Activated CD4-positive, alpha-beta T cell treated with anti-CD3 and anti-CD28 coated beads, Interleukin-2, amount 10 ng/mL, durations not matched to agents 24 days and 14 days (primary cell): ENCODE data around the gene ERICH6. TPM values are rescaled to one million over a fixed set of nuclear protein-coding genes. Genes with fewer than 3 reads are reported as not detected.
"Not testable (repeated sequence)": the region's sequence is repeated elsewhere in the genome, so short reads cannot be mapped to it uniquely, and the experiment has no call there.

Source experiments
- DNase-seq: peaks from one replicate; pipeline ENCODE4 v3.0.0; 2022
- H3K27ac Mint-ChIP-seq: one replicate; pipeline ENCODE4 v1.8.0; 2022; ENCODE audit warnings: mild to moderate bottlenecking, mixed read lengths
- H3K27me3 Mint-ChIP-seq: one replicate; pipeline ENCODE4 v1.8.0; 2022; ENCODE audit warnings: mixed read lengths
- H3K36me3 Mint-ChIP-seq: one replicate; pipeline ENCODE4 v1.8.0; 2022; ENCODE audit warnings: low read depth, mild to moderate bottlenecking, mixed read lengths
- H3K4me1 Mint-ChIP-seq: one replicate; pipeline ENCODE4 v1.8.0; 2021; ENCODE audit warnings: mixed read lengths
- H3K4me3 Mint-ChIP-seq: one replicate; pipeline ENCODE4 v1.8.0; 2022; ENCODE audit warnings: mild to moderate bottlenecking, moderate library complexity, mixed read lengths
- H3K9me3 Mint-ChIP-seq: one replicate; pipeline ENCODE4 v1.8.0; 2021; ENCODE audit warnings: mixed read lengths
- intact Hi-C: fragments of 100-400 bp; cut with micrococcal nuclease; formaldehyde crosslinking; loops from one replicate; pipeline ENCODE4 v1.15.1; 2023
- total RNA-seq: library from RNA; stranded (reverse); gene quantifications from 2 replicates; pipeline ENCODE4 v1.2.3, GENCODE V29; 2022

Gene ERICH6
- total RNA-seq, 1 donor from 2014 or later = not detected

- Mint-ChIP-seq H3K4me3 (peak overlapping the region; percentile 11), H3K27ac (no peak overlapping the region), H3K9me3 (no peaks in the 10 kb centered on the region), H3K27me3 (no peaks in the 10 kb centered on the region), H3K4me1 (peaks cover 21% of the 10 kb centered on the region), H3K36me3 (peaks cover 16% of the 10 kb centered on the region)
- intact Hi-C loops = loop anchor here (5.0 kb wide), 1 partner anchor 47 kb away; no protein-coding TSS in a partner anchor
- no peak for DNase-seq
These were observed 68.6 kb downstream of the ERICH6 start for GRCh38 chr3:150635076-150635475.

- Mint-ChIP-seq H3K36me3 (peaks cover 35% of the 10 kb centered on the region), H3K4me1 (peaks cover 18% of the 10 kb centered on the region), H3K27ac (no peak overlapping the region), H3K27me3 (no peaks in the 10 kb centered on the region), H3K9me3 (no peaks in the 10 kb centered on the region), H3K4me3 (no peak overlapping the region)
- DNase-seq = no peak
- intact Hi-C loops = no loop called here
These were observed 72.1 kb downstream of the ERICH6 start for GRCh38 chr3:150631515-150632221.

GRCh38 chr3:150627557-150627956 is 76.2 kb downstream of the ERICH6 start:
- H3K27ac Mint-ChIP-seq = no peak overlapping the region
- peaks cover 47% of the 10 kb centered on the region for H3K36me3 Mint-ChIP-seq
- H3K9me3 Mint-ChIP-seq = no peaks in the 10 kb centered on the region
- H3K4me1 Mint-ChIP-seq = peaks cover 10% of the 10 kb centered on the region
- intact Hi-C loops = no loop called here
- DNase-seq = no peak
- H3K27me3 Mint-ChIP-seq = no peaks in the 10 kb centered on the region
- no peak overlapping the region for H3K4me3 Mint-ChIP-seq

GRCh38 chr3:150626148-150626930 is 77.4 kb downstream of the ERICH6 start:
- intact Hi-C loops = no loop called here
- no peak for DNase-seq
- H3K4me3 Mint-ChIP-seq = no peak overlapping the region
- no peaks in the 10 kb centered on the region for H3K9me3 Mint-ChIP-seq
- peaks cover 14% of the 10 kb centered on the region for H3K4me1 Mint-ChIP-seq
- H3K27me3 Mint-ChIP-seq = no peaks in the 10 kb centered on the region
- H3K36me3 Mint-ChIP-seq = peaks cover 42% of the 10 kb centered on the region
- H3K27ac Mint-ChIP-seq = peak overlapping the region; percentile 20

GRCh38 chr3:150623945-150624344 is 79.8 kb downstream of the ERICH6 start:
- intact Hi-C loops = no loop called here
- Mint-ChIP-seq H3K36me3 (peaks cover 36% of the 10 kb centered on the region), H3K4me3 (no peak overlapping the region), H3K4me1 (peaks cover 19% of the 10 kb centered on the region), H3K9me3 (no peaks in the 10 kb centered on the region), H3K27ac (no peak overlapping the region), H3K27me3 (no peaks in the 10 kb centered on the region)
- no peak for DNase-seq

GRCh38 chr3:150622955-150623354 is 80.8 kb downstream of the ERICH6 start:
- H3K27me3 Mint-ChIP-seq, H3K4me3 Mint-ChIP-seq, H3K27ac Mint-ChIP-seq, DNase-seq, intact Hi-C loops, H3K9me3 Mint-ChIP-seq: not testable (repeated sequence)
- Mint-ChIP-seq H3K36me3 (peaks cover 41% of the 10 kb centered on the region), H3K4me1 (peaks cover 19% of the 10 kb centered on the region)

GRCh38 chr3:150620002-150620689 is 83.6 kb downstream of the ERICH6 start:
- peaks cover 35% of the 10 kb centered on the region for H3K36me3 Mint-ChIP-seq
- DNase-seq = peak; percentile 36
- no peak overlapping the region for H3K27ac Mint-ChIP-seq
- no peaks in the 10 kb centered on the region for H3K9me3 Mint-ChIP-seq
- H3K4me1 Mint-ChIP-seq = peaks cover 16% of the 10 kb centered on the region
- no peaks in the 10 kb centered on the region for H3K27me3 Mint-ChIP-seq
- intact Hi-C loops = no loop called here
- no peak overlapping the region for H3K4me3 Mint-ChIP-seq

- H3K27ac Mint-ChIP-seq = peak overlapping the region; percentile 70
- peaks cover 41% of the 10 kb centered on the region for H3K4me1 Mint-ChIP-seq
- DNase-seq = peak; percentile 51
- intact Hi-C loops = loop anchor here (1.0 to 5.0 kb wide), 2 partner anchors 11 to 42 kb away; partner anchors contain the start of gene SELENOT
- H3K36me3 Mint-ChIP-seq = peaks cover 52% of the 10 kb centered on the region
- peak overlapping the region; percentile 34 for H3K4me3 Mint-ChIP-seq
- no peaks in the 10 kb centered on the region for H3K9me3 Mint-ChIP-seq
- H3K27me3 Mint-ChIP-seq = no peaks in the 10 kb centered on the region
These were observed 89.8 kb downstream of the ERICH6 start for GRCh38 chr3:150613709-150614480.

GRCh38 chr3:150613034-150613433 is 90.7 kb downstream of the ERICH6 start:
- Mint-ChIP-seq H3K27ac (no peak overlapping the region), H3K4me3 (peak overlapping the region; percentile 24), H3K27me3 (no peaks in the 10 kb centered on the region), H3K4me1 (peaks cover 47% of the 10 kb centered on the region), H3K36me3 (peaks cover 50% of the 10 kb centered on the region), H3K9me3 (no peaks in the 10 kb centered on the region)
- intact Hi-C loops = loop anchor here (5.0 kb wide), 1 partner anchor 41 kb away; no protein-coding TSS in a partner anchor
- DNase-seq = peak; percentile 53

- no peaks in the 10 kb centered on the region for H3K27me3 Mint-ChIP-seq
- peaks cover 53% of the 10 kb centered on the region for H3K4me1 Mint-ChIP-seq
- intact Hi-C loops = loop anchor here (5.0 kb wide), 1 partner anchor 40 kb away; no protein-coding TSS in a partner anchor
- H3K9me3 Mint-ChIP-seq = no peaks in the 10 kb centered on the region
- H3K27ac Mint-ChIP-seq = peak overlapping the region; percentile 3
- H3K36me3 Mint-ChIP-seq = peaks cover 53% of the 10 kb centered on the region
- no peak for DNase-seq
- no peak overlapping the region for H3K4me3 Mint-ChIP-seq
These were observed 91.2 kb downstream of the ERICH6 start for GRCh38 chr3:150612494-150612893.

GRCh38 chr3:150611666-150612065 is 92.1 kb downstream of the ERICH6 start:
- peaks cover 50% of the 10 kb centered on the region for H3K36me3 Mint-ChIP-seq
- intact Hi-C loops = loop anchor here (5.0 kb wide), 1 partner anchor 39 kb away; no protein-coding TSS in a partner anchor
- H3K27ac Mint-ChIP-seq = no peak overlapping the region
- H3K9me3 Mint-ChIP-seq = no peaks in the 10 kb centered on the region
- H3K27me3 Mint-ChIP-seq = no peaks in the 10 kb centered on the region
- peak; percentile 48 for DNase-seq
- peaks cover 53% of the 10 kb centered on the region for H3K4me1 Mint-ChIP-seq
- no peak overlapping the region for H3K4me3 Mint-ChIP-seq

- intact Hi-C loops = loop anchor here (5.0 kb wide), 1 partner anchor 38 kb away; no protein-coding TSS in a partner anchor
- Mint-ChIP-seq H3K27me3 (no peaks in the 10 kb centered on the region), H3K4me3 (no peak overlapping the region), H3K27ac (no peak overlapping the region), H3K4me1 (peaks cover 57% of the 10 kb centered on the region), H3K36me3 (peaks cover 55% of the 10 kb centered on the region), H3K9me3 (no peaks in the 10 kb centered on the region)
- no peak for DNase-seq
These were observed 92.9 kb downstream of the ERICH6 start for GRCh38 chr3:150610785-150611184.

GRCh38 chr3:150609988-150610387 is 93.7 kb downstream of the ERICH6 start:
- intact Hi-C loops = loop anchor here (5.0 kb wide), 1 partner anchor 38 kb away; no protein-coding TSS in a partner anchor
- H3K27me3 Mint-ChIP-seq = no peaks in the 10 kb centered on the region
- H3K4me1 Mint-ChIP-seq = peaks cover 60% of the 10 kb centered on the region
- peak overlapping the region; percentile 67 for H3K27ac Mint-ChIP-seq
- peaks cover 55% of the 10 kb centered on the region for H3K36me3 Mint-ChIP-seq
- DNase-seq = no peak
- peak overlapping the region; percentile 7 for H3K4me3 Mint-ChIP-seq
- no peaks in the 10 kb centered on the region for H3K9me3 Mint-ChIP-seq
